ENCODE data around the gene ST6GALNAC4.

The ST6GALNAC4 gene, protein sequence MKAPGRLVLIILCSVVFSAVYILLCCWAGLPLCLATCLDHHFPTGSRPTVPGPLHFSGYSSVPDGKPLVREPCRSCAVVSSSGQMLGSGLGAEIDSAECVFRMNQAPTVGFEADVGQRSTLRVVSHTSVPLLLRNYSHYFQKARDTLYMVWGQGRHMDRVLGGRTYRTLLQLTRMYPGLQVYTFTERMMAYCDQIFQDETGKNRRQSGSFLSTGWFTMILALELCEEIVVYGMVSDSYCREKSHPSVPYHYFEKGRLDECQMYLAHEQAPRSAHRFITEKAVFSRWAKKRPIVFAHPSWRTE

DNA sequence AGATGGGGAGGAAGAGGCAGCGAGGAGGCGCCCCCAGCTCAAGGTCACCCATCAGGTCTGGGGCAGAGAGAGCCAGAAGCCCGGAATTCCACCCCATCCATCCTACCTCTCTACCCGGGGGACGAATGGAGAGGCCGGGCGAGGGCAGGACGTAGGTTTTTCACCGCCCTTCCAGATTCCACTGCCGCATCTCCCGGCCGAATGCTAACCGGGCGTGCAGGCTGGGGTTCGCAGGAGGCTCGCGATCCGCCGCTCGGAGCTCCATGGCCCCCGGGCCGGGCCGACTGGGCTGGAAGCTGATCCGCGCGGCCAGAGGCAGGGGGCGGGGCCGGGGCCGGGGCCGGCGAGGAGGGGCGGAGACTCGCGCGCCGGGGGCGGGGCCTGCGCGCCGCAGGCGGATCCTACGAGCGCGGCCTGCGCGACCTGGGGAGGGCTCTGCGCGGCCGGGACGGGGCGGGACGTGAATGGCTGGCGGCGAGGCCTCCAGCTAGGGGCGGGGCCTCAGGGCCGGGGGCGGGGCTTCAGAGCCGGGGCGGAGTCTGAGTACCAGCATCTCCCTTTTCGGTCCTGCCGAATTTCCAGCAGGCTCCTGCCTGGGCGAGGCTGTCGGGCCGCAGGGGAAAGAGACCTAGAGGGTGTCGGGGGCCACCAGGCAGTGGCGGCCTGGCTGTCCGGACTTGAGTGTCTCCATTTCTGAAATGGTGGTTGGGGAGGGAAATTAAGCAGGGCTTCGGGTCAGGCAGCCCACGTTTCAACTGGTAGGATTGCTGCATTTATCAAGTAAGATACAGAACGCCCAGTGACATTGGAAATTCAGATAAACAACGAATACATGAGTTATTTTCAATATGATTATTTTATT is at the start of gene ST6GALNAC4:
Gene ST6GALNAC4, minus strand, starts transcription at position 322 of the 862 bp plus-strand sequence. CDS start 622 bp downstream, outside the sequence.
- DNase-seq (ENCODE audit: low read depth, low spot score) = no peak
- peak within 1 kb of the TSS; percentile 62 for H3K27ac ChIP-seq

DNA sequence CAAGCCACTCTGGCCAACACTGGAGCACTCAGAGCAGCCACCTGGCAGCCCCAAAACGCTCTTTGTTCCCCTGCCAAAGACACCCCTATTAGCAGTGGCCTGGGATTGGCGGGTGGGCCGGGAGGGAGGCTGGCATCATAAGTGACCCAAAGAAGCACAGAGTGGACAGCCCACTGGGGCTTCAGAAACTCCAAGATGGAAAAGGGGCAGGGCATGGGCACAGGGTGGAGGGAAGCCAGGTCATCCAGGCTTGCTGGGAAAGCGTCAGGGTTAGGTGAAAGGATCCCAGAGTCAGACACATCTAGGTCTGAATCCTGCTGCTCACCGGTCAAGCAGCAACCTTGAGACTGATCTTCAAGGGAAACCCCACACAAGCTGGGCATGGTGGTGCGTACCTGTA is 49.1 kb upstream of the ST6GALNAC4 start:
- DNase-seq (ENCODE audit: low read depth, low spot score) = no peak
- H3K27ac ChIP-seq = peak overlapping the region; percentile 98

DNA sequence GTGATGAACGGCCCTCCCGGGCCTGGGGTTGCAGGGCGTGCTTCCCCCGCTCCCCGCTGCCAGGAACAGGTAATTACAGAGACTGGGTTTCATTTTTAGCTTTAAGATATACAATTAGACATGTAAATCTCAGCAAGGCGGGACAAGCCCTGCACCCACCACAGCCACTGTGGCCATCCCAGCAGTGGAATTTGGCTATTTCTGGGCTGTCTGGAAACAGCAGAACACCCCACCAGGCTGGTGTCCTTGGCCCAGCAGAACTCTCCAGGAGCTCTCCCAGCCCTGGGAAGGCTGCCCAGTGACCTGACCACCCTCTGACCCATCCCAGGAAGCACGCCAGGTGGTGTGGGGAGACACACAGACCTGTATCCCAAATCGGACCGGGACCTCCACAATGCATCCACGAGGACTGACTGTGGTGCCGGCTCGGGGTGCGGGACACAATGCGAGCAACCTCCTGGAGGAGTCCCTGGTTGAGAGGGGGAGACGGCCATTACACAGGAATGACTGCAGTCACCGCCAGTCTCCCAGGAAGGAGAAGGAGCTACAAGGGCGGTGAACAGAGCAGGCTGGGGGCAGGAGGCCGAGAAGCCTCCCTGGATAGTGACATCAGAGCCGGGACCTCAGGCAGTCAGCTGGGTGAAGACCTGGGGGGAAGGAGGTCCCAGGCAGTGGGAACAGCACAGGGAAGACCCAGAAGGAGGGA is 46.7 kb upstream of the ST6GALNAC4 start:
- no peak overlapping the region for H3K27ac ChIP-seq

DNA sequence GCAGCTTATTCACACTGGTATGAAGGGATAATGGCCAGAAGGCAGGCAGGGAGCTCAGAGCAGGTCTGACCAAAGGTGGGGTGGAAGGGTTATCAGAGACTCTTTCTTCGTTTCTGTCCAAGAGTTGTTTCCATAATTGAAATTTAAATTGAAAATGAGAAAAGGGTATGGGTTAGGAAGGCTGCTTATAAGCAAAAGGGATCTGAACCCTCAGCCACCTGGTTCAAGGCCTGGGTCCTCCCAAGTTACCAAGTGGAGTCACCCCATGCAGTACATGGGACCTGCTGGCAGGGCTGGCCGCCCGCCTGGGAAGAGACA is 46.2 kb upstream of the ST6GALNAC4 start:
- no peak for DNase-seq (ENCODE audit: low read depth, low spot score)
- H3K27ac ChIP-seq = no peak overlapping the region

More for the DNA sequence above, 46.7 kb upstream of the ST6GALNAC4 start:
- no peak for DNase-seq (ENCODE audit: low read depth, low spot score)

DNA sequence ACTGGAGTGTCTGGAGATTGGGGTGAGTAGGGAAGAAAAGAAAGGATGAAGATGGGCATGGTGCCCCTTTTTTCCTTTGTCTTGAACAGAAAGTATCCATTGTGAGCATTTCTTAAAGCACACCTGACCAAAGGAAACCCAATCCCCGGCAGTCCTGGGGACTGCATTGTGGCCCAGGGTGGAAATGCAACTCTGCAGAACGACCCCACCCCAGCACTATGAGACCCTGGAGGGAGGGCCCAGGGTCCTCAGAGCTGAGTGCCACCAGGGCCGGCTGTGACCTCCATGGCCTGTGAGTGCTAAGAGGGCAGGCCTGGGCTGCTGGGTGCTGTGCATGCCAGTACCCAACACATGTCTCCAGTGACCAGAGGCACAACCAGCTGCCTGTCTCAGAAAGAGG is 45.4 kb upstream of the ST6GALNAC4 start:
- no peak for DNase-seq (ENCODE audit: low read depth, low spot score)
- no peak overlapping the region for H3K27ac ChIP-seq

DNA sequence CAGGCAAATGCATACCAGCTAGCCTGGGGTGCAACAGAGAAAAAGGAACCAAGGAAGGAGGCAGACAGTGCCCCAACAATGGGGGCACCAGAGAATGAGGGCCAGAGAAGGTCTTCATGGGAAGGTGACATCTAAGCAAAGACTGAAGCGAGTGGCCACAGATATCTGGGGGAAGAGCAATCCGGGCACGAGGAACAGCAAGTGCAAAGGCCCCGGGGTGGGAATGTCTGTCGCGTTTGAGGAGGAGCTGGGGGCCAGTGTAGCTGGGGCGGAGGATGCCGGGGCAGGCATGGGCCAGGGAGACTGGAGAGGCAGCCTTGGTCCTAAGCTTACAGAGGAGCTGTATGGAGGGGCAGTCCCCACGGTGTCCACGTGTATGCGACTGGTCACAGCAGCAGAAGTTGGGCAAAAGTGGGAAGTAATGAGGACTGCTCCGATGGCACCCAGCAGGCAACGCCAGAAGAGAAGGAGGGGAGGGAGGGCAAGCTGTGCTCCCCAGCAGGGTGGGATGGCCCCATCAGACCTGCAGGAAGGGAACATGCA is 44.8 kb upstream of the ST6GALNAC4 start:
- DNase-seq (ENCODE audit: low read depth, low spot score) = no peak
- H3K27ac ChIP-seq = no peak overlapping the region

DNA sequence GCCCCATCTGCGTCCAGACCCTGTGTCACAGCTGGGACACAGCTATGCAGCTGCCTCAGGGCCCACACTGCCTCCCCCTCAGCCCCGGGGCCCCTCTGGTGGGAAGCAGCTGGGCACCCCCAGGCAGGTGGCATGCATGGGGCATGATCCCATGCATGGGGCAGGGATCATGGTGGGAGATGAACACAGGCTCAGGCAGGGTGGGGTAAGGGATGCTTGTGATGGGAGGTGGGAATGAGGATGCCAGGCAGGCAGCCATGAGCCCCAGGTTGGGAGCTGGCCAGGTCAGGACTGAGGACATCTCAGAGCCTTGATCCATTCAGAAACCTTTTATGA is 44.3 kb upstream of the ST6GALNAC4 start:
- H3K27ac ChIP-seq = peak overlapping the region; percentile 53

DNA sequence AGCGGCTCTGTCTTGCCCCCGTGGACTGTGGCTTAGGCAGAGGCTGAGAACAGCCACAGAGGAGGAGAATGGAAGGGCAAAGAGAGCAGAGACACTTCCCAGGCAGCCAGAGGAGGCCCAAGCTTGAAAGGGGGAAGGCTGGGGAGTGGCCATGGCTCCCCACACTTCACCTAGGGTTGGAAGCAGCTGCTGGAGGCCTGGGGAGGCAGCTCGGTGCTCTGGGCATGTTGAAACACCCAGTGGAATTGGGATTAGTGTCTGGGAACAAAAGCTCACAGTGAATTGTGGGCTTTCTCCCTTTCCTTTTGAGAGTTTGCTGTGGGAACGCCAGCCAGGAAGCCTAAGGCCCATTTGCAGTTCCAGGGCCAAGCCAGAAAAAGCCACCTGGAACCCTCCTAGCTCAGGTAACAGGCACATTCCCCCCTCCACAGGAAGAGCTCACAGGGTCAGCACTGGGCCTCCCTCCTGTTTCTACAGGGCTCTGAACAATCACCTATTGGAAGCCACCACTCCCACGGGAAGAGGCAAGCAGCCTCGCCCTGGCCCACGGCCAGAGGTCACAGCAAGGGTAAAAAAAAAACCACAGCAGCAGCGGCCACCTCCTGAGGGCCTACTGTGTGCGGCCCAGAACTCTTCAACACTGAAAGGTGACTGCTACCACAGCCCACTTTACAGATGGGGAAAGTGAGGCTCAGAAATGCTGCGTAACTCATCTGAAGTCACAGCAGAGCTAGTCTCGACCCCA is 43.7 kb upstream of the ST6GALNAC4 start:
- DNase-seq (ENCODE audit: low read depth, low spot score) = no peak
- H3K27ac ChIP-seq = peak overlapping the region; percentile 53

More for the DNA sequence above, 44.3 kb upstream of the ST6GALNAC4 start:
- no peak for DNase-seq (ENCODE audit: low read depth, low spot score)

DNA sequence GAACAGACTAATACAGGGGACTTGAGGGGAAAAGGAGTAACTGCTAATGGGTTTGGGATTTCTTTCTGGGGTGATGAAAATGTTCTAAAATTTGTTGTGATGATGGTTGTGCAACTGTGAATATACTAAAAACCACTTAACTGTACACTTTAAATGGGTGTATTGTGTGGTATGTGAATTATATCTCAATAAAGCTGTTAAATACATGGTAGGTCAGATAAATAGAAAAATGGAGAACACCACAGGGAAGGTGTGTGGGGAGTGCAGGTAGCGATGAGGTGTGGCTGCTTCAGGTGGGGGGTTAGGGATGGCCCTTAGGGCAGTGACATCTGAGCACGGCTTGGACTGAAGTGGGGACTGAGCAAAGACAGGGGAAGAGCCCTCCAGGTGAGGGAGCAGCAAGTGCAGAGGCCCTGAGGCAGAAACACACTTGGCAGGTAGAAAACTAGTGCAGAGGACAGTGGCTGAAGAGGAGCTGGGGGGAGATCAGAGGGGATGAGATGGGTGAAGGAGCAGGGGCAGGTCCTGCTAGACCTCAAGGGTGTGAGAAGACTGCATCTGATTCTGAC is 43.1 kb upstream of the ST6GALNAC4 start:
- no peak for DNase-seq (ENCODE audit: low read depth, low spot score)
- H3K27ac ChIP-seq = peak overlapping the region; percentile 53

DNA sequence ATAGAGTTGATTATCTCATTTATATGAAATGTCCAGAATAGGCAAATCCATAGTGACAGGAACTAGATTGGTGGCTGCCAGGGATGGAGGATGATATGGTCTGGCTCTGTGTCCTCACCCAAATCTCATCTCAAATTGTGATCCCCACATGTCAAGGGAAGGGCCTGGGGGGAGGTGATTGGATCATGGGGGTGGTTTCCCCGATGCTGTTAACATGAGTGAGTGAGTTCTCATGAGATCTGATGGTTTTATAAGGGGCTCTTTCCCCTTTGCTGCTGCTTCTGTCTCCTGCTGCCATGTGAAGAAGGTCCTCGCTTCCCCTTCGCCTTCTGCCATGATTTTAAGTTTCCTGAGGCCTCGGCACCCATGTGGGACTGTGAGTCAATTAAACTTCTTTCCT is 42.6 kb upstream of the ST6GALNAC4 start:
- no peak overlapping the region for H3K27ac ChIP-seq
- DNase-seq (ENCODE audit: low read depth, low spot score) = no peak

DNA sequence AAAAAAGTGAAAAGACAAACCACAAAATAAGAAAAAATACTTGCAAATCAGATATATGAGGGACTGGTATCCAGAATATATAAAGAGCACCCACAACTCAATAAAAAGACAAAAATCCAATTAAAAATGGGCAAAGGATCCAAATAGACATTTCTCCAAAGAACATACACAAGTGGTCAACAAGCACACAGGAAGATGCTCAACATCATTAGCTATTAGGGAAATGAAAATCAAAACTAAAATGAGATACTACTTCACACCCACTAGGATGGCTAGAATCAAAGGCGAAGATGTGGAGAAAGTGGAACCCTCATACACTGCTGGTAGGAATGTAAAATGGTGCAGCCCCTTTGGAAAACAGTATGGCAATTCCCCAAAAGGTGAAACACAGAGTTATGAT is 41.9 kb upstream of the ST6GALNAC4 start:
- DNase-seq (ENCODE audit: low read depth, low spot score) = no peak
- no peak overlapping the region for H3K27ac ChIP-seq

DNA sequence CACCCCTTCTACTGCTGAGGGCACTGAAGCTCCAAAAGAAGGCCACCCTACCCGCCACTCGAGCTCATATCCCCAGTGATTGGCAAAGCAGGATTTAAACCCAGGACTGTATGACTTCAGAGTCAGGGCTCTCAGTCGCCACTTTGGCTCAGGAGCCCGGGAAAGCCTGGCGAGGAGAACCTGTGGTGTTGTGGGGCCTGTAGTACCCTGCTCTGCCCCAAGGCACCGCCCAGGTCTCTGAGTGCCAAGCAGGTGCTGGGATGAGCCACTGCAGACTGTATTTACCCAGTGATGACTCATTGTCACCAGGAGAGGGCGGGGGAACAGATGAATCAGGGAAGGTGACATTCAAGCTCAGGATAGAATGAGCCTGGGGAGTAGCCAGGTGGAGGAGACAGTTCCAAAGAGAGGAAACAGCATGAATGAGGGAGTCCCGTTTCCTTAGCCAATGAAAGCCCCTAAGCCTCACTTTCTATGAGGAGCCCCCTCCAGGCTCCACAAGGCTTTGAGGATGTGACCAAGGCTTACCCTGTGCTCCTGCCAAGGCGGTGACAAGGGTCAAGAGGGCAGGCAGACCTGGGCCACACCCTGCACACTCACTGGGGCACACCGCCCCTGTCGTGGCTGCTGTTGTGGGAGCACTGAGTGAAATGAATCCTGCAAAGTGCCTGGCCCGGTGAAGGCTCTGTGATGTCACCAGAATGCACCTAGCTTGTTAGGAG is 38.6 kb upstream of the ST6GALNAC4 start:
- peak; percentile 67 for DNase-seq (ENCODE audit: low read depth, low spot score)
- H3K27ac ChIP-seq = peak overlapping the region; percentile 77

DNA sequence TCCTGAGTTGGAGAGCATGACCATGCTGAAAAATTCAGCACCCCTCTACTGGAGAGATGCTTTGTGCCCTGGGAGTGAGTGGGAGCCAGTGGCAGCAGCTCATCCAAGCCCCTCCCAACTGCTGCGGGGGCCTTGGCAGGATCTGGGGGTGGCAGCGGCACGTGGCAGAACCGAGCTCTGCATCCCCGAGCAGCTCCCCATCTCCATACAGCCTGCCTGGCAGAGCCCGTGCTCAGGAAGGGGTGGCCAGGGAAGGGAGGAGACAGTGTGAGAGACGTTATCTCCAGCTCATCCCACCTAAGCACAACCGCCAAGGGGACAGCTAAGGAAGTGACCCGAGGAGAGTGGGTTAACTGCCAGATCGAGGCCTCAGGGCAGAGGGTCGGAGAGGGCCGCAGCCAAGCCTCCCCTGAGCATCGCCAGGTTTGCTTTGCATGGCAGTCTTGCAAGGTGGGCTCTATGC is 38.0 kb upstream of the ST6GALNAC4 start:
- peak overlapping the region; percentile 77 for H3K27ac ChIP-seq
- no peak for DNase-seq (ENCODE audit: low read depth, low spot score)

DNA sequence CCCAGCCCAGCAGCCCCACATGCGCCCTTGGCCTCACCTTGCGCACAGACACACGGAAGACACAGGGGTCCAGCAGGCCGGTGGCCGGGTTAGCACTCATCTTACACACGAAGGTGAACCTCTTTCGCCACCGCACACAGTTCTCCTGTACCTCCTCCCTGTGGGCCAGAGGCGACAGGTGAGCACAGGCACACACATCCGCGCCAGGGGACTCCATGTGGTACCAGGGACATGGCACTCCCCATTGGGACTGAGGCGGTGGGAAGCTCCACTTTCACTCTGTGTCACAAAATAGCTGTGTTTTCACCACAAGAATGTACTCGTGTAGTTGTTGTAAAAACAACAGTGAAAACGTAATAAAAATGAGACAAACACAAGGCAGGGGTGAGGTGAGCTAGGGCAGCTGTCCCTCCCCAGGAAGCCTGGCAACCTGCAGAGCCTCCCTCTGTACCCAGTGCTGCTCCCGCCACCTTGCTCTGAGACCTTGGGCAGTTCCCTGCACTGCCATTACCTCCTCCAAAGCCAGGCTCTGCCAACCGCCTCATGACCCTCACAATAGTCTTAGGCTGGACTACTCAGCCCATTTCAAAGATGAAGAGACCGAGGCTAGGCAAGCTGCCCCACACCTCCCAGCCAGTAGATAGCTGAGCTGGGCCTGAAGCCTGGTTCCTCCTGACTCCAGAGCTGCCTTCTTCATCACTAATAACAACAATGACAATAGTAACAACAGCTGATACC is 37.1 kb upstream of the ST6GALNAC4 start:
- H3K27ac ChIP-seq = no peak overlapping the region
- no peak for DNase-seq (ENCODE audit: low read depth, low spot score)

DNA sequence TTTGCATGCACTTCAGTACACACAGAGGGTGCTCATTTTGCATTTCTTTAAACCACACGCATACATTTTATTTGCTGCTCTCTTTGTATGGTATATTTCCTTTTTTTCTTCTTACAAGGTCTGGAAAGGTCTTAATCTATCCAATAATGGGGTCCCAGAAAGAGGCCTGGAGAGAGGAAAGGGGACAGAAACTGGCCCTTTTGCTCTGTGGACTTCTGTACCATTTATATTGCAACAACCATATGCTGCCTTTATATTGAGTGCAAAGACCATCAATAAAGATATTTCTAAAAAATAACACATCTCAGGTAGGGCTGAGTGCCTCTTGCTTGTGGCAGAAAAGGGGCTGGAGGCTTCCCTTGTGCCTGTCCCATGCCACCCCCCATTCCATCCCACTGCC is 36.3 kb upstream of the ST6GALNAC4 start:
- no peak for DNase-seq (ENCODE audit: low read depth, low spot score)
- H3K27ac ChIP-seq = no peak overlapping the region

DNA sequence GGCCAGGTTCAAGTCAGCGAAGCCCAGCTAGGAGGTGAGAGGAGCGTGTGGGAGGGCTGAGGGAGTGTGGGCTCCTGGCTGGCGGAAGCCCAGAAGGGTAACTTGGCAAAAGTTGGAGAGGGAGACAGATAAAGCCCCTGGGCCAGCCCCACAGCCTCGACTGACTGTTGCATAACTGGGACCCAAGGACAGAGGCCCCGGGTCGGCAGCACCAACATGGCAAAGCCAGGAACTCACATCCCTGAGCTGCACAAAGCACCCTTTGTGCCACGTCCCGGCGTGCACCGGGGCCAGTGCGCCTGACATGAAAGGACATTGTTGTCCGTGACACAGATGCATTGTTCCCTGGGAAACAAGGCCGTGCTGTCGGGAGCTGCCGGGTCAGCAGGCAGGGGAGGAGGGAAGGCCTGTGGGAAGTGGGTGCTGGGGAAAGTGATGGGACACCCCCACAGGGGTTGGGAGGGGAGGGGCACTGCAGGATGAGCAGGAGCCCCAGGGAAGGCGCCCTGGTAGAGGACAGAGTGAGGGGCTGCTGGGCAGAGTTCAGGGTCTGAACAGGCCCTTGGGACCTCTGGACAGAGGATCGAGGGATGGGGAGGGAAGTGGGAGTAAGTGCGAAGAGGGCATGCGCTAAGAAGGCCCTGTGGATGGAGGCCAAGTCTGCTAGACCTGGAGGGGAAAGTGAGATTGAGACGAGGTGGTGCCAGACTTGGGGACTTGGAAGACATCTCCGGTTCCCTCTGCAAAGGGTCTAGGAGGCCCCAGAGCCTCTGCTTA is 33.9 kb upstream of the ST6GALNAC4 start:
- no peak for DNase-seq (ENCODE audit: low read depth, low spot score)
- no peak overlapping the region for H3K27ac ChIP-seq

DNA sequence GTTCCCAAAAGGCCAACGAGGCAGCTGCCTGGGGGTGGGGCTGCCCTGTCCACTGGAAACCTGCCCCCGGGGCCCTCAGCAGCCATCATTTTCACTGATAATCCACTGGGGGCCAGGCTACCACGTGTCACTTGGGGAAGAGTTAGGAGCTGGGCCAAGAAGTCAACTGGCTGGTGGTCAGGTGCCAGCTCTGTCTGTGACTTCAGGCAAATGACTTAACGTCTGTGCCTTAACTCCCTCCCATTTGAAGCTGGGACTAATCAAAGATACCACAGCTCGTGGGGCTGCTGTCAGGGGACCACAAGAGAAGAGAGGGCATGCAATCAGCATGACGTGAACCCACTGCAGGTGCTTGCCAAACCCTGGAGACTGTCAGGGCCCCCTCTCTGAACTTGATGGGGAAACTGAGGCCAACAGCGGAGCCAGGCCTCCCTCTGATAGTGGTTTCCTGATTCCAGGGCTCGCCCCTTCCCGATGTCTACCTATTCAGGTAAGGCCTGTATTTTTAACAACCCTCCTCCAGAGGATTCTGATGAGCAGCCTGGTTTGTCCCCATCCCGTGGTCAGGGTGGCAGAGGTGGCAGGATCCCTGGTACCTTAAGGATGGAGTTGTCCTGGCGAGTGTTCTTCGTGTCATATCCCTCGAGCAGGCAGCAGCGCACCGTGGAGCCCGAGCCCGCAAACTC is 33.1 kb upstream of the ST6GALNAC4 start:
- no peak overlapping the region for H3K27ac ChIP-seq
- no peak for DNase-seq (ENCODE audit: low read depth, low spot score)

Measured in epithelial cell of prostate (primary cell).